Inferior parietal cortex (tissue), 1 donor: ENCODE data around the gene SMIM13.

Experiments
- DNase-seq: peaks from one replicate; pipeline ENCODE4 v3.0.0-alpha.2; 2016; ENCODE audit errors: extremely low spot score

The SMIM13 gene

DNA sequence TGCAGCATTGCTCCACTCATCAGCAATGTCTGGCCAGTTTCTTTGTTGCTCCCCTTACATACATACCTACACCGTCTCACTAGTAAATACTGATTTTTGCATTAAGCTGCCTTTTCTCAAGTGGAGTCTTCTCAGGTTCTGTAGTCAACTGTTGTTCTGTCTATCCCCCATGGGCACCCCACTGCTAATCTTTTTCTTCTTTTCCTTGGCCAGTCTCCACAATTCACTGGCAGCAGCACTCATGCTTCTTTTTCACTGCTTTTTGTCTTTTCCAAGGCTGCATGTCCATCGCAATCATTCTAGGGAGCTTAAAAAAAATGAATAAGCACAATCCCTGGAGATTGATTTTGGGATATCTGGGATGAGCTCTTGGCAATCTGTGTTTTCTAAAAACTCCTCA lies 28.2 kb downstream of the SMIM13 start:
- no peak for DNase-seq

- no peak for DNase-seq
These were observed 28.7 kb downstream of the SMIM13 start for GRCh38 chr6:11122380-11122779.

DNA sequence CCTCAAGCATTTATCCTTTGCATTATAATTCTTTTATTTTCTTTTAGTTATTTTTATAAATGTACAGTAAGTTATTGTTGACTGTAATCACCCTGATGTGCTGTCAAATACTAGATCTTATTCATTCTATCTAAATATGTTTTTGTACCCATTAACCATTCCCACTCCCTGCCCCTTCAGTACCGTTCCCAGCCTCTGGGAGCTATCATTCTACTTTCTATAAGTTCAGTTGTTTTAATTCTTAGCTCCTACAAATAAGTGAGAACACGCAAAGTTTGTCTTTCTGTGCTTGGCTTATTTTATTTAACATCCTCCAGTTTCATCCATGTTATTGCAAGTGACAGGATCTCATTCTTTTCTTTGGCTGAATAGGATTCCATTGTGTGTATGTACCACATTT lies 30.3 kb downstream of the SMIM13 start:
- DNase-seq, result no peak

- DNase-seq, result no peak
These were observed 33.2 kb downstream of the SMIM13 start for GRCh38 chr6:11126876-11127275.

DNA sequence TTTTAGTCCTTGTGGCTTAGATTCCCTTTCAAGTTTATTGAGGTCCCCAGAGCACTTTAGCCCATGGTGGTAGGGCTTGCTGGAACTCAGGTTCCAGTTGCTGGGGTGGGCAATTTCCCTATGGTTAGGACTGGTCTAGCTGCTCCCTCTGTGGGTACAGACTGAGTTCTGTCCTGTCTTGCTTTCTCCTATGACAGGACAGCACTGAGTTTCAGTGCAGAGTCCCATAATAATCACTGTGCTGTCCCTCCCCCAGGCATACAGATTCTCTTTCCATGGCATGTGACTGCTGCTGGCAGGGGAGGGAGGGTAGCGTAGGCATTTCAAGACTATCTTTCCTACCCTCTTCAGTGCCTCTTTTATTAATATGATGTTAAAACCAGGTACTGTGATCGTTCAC lies 35.0 kb downstream of the SMIM13 start:
- no peak for DNase-seq

- DNase-seq, result no peak
These were observed 36.4 kb downstream of the SMIM13 start for GRCh38 chr6:11129908-11130565.

GRCh38 chr6:11130605-11131004 lies 37.0 kb downstream of the SMIM13 start:
- DNase-seq, result no peak

GRCh38 chr6:11132194-11132888 lies 38.7 kb downstream of the SMIM13 start:
- DNase-seq, result no peak

DNA sequence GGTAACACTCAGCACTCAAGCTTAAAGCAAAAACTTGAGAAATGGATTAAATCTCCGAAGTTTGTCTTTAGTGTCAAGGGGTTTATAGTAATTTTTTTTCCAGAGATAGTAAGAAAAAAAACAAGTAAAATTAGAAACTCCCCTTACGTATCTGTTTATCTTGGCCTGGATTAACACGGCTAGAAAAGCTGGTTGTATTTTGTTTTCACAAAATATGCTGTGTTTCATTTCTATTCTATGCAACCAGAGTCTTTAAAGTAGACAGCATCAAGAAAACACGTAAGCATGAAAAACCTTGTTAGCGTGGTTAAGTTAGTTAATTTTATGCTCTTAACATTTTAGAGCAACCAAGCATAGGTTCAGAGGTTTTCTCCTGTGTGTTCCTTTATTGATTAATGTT lies 39.6 kb downstream of the SMIM13 start:
- no peak for DNase-seq

GRCh38 chr6:11136809-11137208 lies 43.2 kb downstream of the SMIM13 start:
- DNase-seq, result no peak

DNA sequence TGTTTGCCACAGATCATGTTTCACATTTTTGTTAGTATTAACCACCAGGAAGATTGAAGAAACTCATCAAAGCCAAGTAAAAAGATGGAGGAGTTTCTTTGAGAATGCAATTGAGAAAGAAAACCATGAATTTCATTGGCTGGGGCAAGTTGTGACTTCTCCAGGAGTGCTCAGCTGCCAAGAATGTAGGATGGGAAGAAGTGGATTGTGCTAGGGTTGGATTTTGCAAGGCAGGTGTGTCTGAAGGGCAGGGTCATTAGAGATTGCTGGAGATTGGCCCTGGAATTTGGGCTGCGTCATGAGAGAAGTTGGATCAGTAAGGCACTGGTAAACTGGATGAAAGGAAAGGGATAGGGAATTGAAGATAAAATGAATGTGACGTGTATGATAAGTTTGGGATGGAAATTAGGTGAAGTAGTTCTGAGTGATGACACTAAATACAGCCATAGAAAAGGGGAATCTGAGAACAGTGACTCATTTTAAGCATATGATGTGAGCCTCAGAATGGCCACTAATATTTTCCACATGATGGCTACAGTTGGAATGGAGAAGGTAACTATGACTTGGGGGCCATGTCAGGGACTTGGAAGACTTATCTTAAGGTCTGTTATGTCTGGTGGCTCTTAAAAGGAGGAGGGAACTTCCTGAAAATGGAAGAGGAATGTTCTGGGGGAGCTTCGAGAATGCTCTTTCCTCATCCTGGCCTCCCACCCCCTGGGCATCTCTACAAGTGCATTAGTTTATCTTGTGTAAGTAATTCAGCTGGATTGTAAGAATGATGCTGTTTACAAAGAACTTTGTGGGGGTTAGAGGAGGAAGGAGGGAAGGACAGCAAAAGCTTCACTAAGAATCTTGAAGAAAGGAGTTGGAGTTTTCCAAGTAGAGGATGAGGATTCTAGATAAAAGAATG lies 45.7 kb downstream of the SMIM13 start:
- DNase-seq, result no peak

- DNase-seq, result no peak
These were observed 46.4 kb downstream of the SMIM13 start for GRCh38 chr6:11140056-11140455.

GRCh38 chr6:11141295-11141694 lies 47.7 kb downstream of the SMIM13 start:
- DNase-seq, result no peak

- DNase-seq, result no peak
These were observed 48.8 kb downstream of the SMIM13 start for GRCh38 chr6:11142296-11143027.

GRCh38 chr6:11143394-11144371 lies 50.0 kb downstream of the SMIM13 start:
- no peak for DNase-seq

DNA sequence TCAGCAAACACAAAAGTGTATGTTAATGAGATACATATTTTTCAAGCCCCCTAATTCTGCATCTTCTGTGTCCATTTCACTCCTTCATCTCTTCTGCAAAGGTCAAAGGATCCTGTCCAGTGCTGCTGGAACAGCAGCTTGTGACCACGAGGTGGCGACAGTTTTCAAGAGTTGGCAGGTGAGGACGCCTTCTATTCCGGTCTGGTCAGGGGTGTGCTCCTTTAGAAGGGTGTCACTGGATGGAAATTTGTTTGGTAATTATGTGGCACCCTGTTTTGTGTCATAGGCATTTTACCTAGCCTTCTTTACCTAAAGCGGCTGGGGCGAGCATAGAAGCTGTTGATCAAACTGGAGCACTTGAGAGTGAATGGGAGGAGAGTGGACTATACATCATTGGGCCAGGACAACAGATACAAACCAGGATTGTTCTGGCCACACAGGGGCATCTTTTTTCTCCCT lies 50.8 kb downstream of the SMIM13 start:
- peak; percentile 87 for DNase-seq

DNA sequence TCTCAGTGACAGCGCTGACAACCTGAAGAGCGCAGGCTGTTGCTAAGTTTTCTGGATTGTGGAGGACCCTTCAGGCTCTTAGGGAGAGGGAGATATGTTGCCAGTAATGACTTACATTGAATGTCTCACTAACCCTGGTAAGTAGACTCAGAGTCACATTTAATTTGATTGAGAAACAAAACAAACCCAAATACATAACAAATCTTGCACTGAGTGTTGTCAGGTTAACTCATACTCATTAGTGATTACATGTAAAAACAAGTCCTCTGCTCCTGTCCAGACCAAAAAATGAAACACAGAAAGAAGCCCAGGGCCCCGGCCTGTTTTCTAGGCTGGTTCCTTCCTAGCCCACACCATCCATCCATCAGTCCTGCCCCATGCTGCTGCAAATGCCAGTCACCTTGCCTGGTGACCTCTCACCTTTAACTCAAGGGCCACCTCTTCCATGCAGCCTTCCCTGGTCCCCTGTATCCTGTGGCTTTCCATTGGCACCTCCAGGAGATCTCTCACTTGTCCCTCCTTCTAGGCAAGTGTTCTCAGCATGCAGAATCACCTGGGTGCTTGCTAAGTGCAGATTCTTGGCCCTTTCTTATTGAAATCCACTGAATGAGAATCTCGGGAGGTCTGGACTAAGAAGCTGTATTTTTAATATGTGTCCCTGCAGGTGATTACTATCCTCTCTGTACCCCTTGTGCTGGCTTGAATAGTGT lies 52.6 kb downstream of the SMIM13 start:
- DNase-seq, result no peak

GRCh38 chr6:11149551-11149950 lies 55.9 kb downstream of the SMIM13 start:
- DNase-seq, result no peak

- no peak for DNase-seq
These were observed 57.9 kb downstream of the SMIM13 start for GRCh38 chr6:11151488-11151887.

- DNase-seq, result no peak
These were observed 58.9 kb downstream of the SMIM13 start for GRCh38 chr6:11152581-11152980.
